EL (cell line): ENCODE results near the gene C19orf67.
A peak's percentile ranks its signal among the peaks of the same experiment; 100 is the strongest.

Experiments
- DNase-seq: peaks from one replicate; pipeline ENCODE4 v3.0.0-alpha.2; 2016

C19orf67 gene

GRCh38 chr19:14085309-14085995 lies at the start of gene C19orf67:
Gene C19orf67, minus strand, starts transcription at chr19:14085783. Its CDS starts 156 bp downstream, at chr19:14085627.
- no peak for DNase-seq

GRCh38 chr19:14135355-14135754 lies 49.8 kb upstream of the C19orf67 start:
- no peak for DNase-seq

GRCh38 chr19:14127929-14128509 lies 42.4 kb upstream of the C19orf67 start:
- DNase-seq: no peak

- DNase-seq: no peak
Observed at GRCh38 chr19:14127176-14127575, 41.6 kb upstream of the C19orf67 start.

- no peak for DNase-seq
Observed at GRCh38 chr19:14122924-14123323, 37.3 kb upstream of the C19orf67 start.

GRCh38 chr19:14120497-14120780 lies 34.9 kb upstream of the C19orf67 start:
- DNase-seq: no peak

GRCh38 chr19:14119644-14120496 lies 34.3 kb upstream of the C19orf67 start:
- DNase-seq: no peak

GRCh38 chr19:14119146-14119545 lies 33.6 kb upstream of the C19orf67 start:
- DNase-seq: no peak

- DNase-seq: peak; percentile 59
Observed at GRCh38 chr19:14118165-14119051, 32.8 kb upstream of the C19orf67 start.

GRCh38 chr19:14117668-14118164 lies 32.1 kb upstream of the C19orf67 start, which contains the start of gene PRKACA:
Gene PRKACA, minus strand, starts transcription at chr19:14117762. Its CDS starts 215 bp downstream, at chr19:14117547.
- DNase-seq: peak; percentile 99

- DNase-seq: no peak
Observed at GRCh38 chr19:14116918-14117578, 31.5 kb upstream of the C19orf67 start.

GRCh38 chr19:14116525-14116917 lies 30.9 kb upstream of the C19orf67 start:
- no peak for DNase-seq

- no peak for DNase-seq
Observed at GRCh38 chr19:14115756-14116155, 30.2 kb upstream of the C19orf67 start.

GRCh38 chr19:14114854-14115253 lies 29.3 kb upstream of the C19orf67 start:
- no peak for DNase-seq

GRCh38 chr19:14114439-14114838 lies 28.9 kb upstream of the C19orf67 start:
- no peak for DNase-seq

GRCh38 chr19:14113762-14114414 lies 28.3 kb upstream of the C19orf67 start:
- DNase-seq: no peak

- DNase-seq: no peak
Observed at GRCh38 chr19:14112809-14113385, 27.3 kb upstream of the C19orf67 start.

- no peak for DNase-seq
Observed at GRCh38 chr19:14112051-14112808, 26.6 kb upstream of the C19orf67 start.

GRCh38 chr19:14111486-14111885 lies 25.9 kb upstream of the C19orf67 start:
- DNase-seq: no peak

- no peak for DNase-seq
Observed at GRCh38 chr19:14110650-14111049, 25.1 kb upstream of the C19orf67 start.
